ENCODE data around the gene SH2D6. TPM values are rescaled to one million over a fixed set of nuclear protein-coding genes. Genes with fewer than 3 reads are reported as not detected.

Gene SH2D6
- total RNA-seq, 2 donors from 2014 or later, result 1.6 to 9.2 TPM

- Histone ChIP-seq H3K4me3 (no peak overlapping the region), H3K27me3 (no peaks in the 10 kb centered on the region), H3K36me3 (no peaks in the 10 kb centered on the region), H3K27ac (no peak overlapping the region), H3K9ac (ENCODE audit: low read depth in 2 of 2, low read length in 2 of 2) (no peak overlapping the region), H3K9me3 (no peaks in the 10 kb centered on the region), H3K4me1 (no peaks in the 10 kb centered on the region)
- no peak for DNase-seq
- TF ChIP-seq CTCF (IDR thresholded peaks at IDR 0.05), result no peak
- intact Hi-C loops (cut with DNase I), result no loop called here
Observed at GRCh38 chr2:85387754-85388153, 30.8 kb upstream of the SH2D6 start.

- Histone ChIP-seq H3K27me3 (no peaks in the 10 kb centered on the region), H3K9ac (ENCODE audit: low read depth in 2 of 2, low read length in 2 of 2) (no peak overlapping the region), H3K27ac (no peak overlapping the region), H3K36me3 (no peaks in the 10 kb centered on the region), H3K4me3 (no peak overlapping the region), H3K9me3 (no peaks in the 10 kb centered on the region), H3K4me1 (no peaks in the 10 kb centered on the region)
- TF ChIP-seq CTCF (IDR thresholded peaks at IDR 0.05), result no peak
- no peak for DNase-seq
- intact Hi-C loops (cut with DNase I), result no loop called here
Observed at GRCh38 chr2:85388878-85389538, 29.5 kb upstream of the SH2D6 start.

- no peak overlapping the region for H3K27ac ChIP-seq
- intact Hi-C loops (cut with DNase I), result loop anchor here (10.0 kb wide), 1 partner anchor 164 kb away; no protein-coding TSS in a partner anchor
- peak; percentile 58 for TF ChIP-seq CTCF (IDR thresholded peaks at IDR 0.05)
- no peaks in the 10 kb centered on the region for H3K9me3 ChIP-seq
- H3K36me3 ChIP-seq, result no peaks in the 10 kb centered on the region
- no peak overlapping the region for H3K9ac ChIP-seq (ENCODE audit: low read depth in 2 of 2, low read length in 2 of 2)
- no peaks in the 10 kb centered on the region for H3K4me1 ChIP-seq
- H3K4me3 ChIP-seq, result no peak overlapping the region
- H3K27me3 ChIP-seq, result no peaks in the 10 kb centered on the region
- DNase-seq, result peak; percentile 79
Observed at GRCh38 chr2:85390941-85391669, 27.4 kb upstream of the SH2D6 start.

- Histone ChIP-seq H3K27ac (no peak overlapping the region), H3K9me3 (no peaks in the 10 kb centered on the region), H3K36me3 (no peaks in the 10 kb centered on the region), H3K4me1 (no peaks in the 10 kb centered on the region), H3K9ac (ENCODE audit: low read depth in 2 of 2, low read length in 2 of 2) (no peak overlapping the region), H3K27me3 (no peaks in the 10 kb centered on the region), H3K4me3 (no peak overlapping the region)
- DNase-seq, result no peak
- TF ChIP-seq CTCF (IDR thresholded peaks at IDR 0.05), result no peak
- intact Hi-C loops (cut with DNase I), result loop anchor here (10.0 kb wide), 1 partner anchor 161 kb away; no protein-coding TSS in a partner anchor
Observed at GRCh38 chr2:85393836-85394235, 24.7 kb upstream of the SH2D6 start.

- no peaks in the 10 kb centered on the region for H3K9me3 ChIP-seq
- no peaks in the 10 kb centered on the region for H3K36me3 ChIP-seq
- intact Hi-C loops (cut with DNase I), result loop anchor here (10.0 kb wide), 1 partner anchor 161 kb away; no protein-coding TSS in a partner anchor
- TF ChIP-seq CTCF (IDR thresholded peaks at IDR 0.05), result no peak
- no peak overlapping the region for H3K4me3 ChIP-seq
- no peak overlapping the region for H3K27ac ChIP-seq
- H3K4me1 ChIP-seq, result no peaks in the 10 kb centered on the region
- no peak for DNase-seq
- H3K9ac ChIP-seq (ENCODE audit: low read depth in 2 of 2, low read length in 2 of 2), result no peak overlapping the region
- H3K27me3 ChIP-seq, result no peaks in the 10 kb centered on the region
Observed at GRCh38 chr2:85394261-85394681, 24.2 kb upstream of the SH2D6 start.
